H9 (cell line): Measurements from ENCODE around the gene B4GALNT4. TPM values are rescaled to one million over a fixed set of nuclear protein-coding genes. Genes with fewer than 3 reads are reported as not detected.

ENCODE experiments used
- DNase-seq: peaks from one replicate; pipeline ENCODE4 v3.0.0-alpha.2; 2017
- H2AFZ ChIP-seq: one replicate; pipeline ENCODE4 v1.6.1; 2013; ENCODE audit warnings: mild to moderate bottlenecking, low read length, control low read depth, moderate library complexity
- H2AK5ac ChIP-seq: 2 replicates; pipeline ENCODE4 v1.6.1; 2013; ENCODE audit warnings: low read length, control low read depth, mixed read lengths; ENCODE audit not compliant: insufficient read length
- H2BK120ac ChIP-seq: one replicate; pipeline ENCODE4 v1.6.1; 2013; ENCODE audit warnings: low read depth, mild to moderate bottlenecking, low read length, control low read depth, inconsistent platforms; ENCODE audit not compliant: poor library complexity, severe bottlenecking
- H2BK12ac ChIP-seq: 2 replicates; pipeline ENCODE4 v1.6.1; 2013; ENCODE audit warnings: low read length, control low read depth, mixed read lengths, low read depth; ENCODE audit not compliant: insufficient read length
- H2BK15ac ChIP-seq: 2 replicates; pipeline ENCODE4 v1.6.1; 2013; ENCODE audit warnings: low read depth, low read length, control low read depth
- H2BK20ac ChIP-seq: one replicate; pipeline ENCODE4 v1.6.1; 2013; ENCODE audit warnings: low read depth, mild to moderate bottlenecking, low read length, control low read depth, inconsistent platforms; ENCODE audit not compliant: poor library complexity, severe bottlenecking
- H2BK5ac ChIP-seq: 2 replicates; pipeline ENCODE4 v1.6.1; 2013; ENCODE audit warnings: low read length, control low read depth, mixed read lengths; ENCODE audit not compliant: insufficient read length
- H3K14ac ChIP-seq: 2 replicates; pipeline ENCODE4 v1.6.1; 2013; ENCODE audit warnings: low read length, control low read depth; ENCODE audit not compliant: insufficient read depth
- H3K18ac ChIP-seq: 2 replicates; pipeline ENCODE4 v1.6.1; 2013; ENCODE audit warnings: low read depth, mild to moderate bottlenecking, mixed read lengths, low read length, control low read depth; ENCODE audit not compliant: insufficient read length
- H3K23ac ChIP-seq: 2 replicates; pipeline ENCODE4 v1.6.1; 2013; ENCODE audit warnings: low read length, control low read depth, mixed read lengths, low read depth; ENCODE audit not compliant: insufficient read length
- H3K23me2 ChIP-seq: 2 replicates; pipeline ENCODE4 v1.6.1; 2013; ENCODE audit warnings: low read depth, mild to moderate bottlenecking, mixed read lengths, low read length, control low read depth; ENCODE audit not compliant: insufficient read length, poor library complexity, severe bottlenecking
- H3K27ac ChIP-seq: 2 replicates; pipeline ENCODE4 v1.5.1; 2013; ENCODE audit warnings: low read length, control low read depth, mixed read lengths, low read depth; ENCODE audit not compliant: insufficient read length
- H3K27me3 ChIP-seq: 2 replicates; pipeline ENCODE4 v1.6.1; 2013; ENCODE audit warnings: low read length, control low read depth, inconsistent platforms; ENCODE audit not compliant: insufficient read depth
- H3K4ac ChIP-seq: 2 replicates; pipeline ENCODE4 v1.6.1; 2013; ENCODE audit warnings: low read depth, mild to moderate bottlenecking, control low read depth, inconsistent platforms, low read length, moderate library complexity
- H3K4me1 ChIP-seq: 2 replicates; pipeline ENCODE4 v1.6.1; 2013; ENCODE audit warnings: low read length, control low read depth, inconsistent platforms; ENCODE audit not compliant: insufficient read depth
- H3K4me2 ChIP-seq: 2 replicates; pipeline ENCODE4 v1.6.1; 2013; ENCODE audit warnings: low read length, control low read depth, mixed read lengths; ENCODE audit not compliant: insufficient read length, insufficient read depth
- H3K56ac ChIP-seq: 2 replicates; pipeline ENCODE4 v1.6.1; 2013; ENCODE audit warnings: low read depth, mild to moderate bottlenecking, mixed read lengths, low read length, control low read depth; ENCODE audit not compliant: insufficient read length
- H3K79me1 ChIP-seq: 2 replicates; pipeline ENCODE4 v1.6.1; 2013; ENCODE audit warnings: low read depth, mild to moderate bottlenecking, moderate library complexity, low read length, control low read depth, inconsistent platforms; ENCODE audit not compliant: insufficient read depth, poor library complexity, severe bottlenecking
- H3K79me2 ChIP-seq: 2 replicates; pipeline ENCODE4 v1.6.1; 2013; ENCODE audit warnings: low read length, control low read depth, inconsistent platforms; ENCODE audit not compliant: insufficient read depth
- H3K9ac ChIP-seq: 2 replicates; pipeline ENCODE4 v1.6.1; 2013; ENCODE audit warnings: low read length, control low read depth, mixed read lengths; ENCODE audit not compliant: insufficient read length; ENCODE audit errors: extremely low read depth
- H3K9me3 ChIP-seq: one replicate; pipeline ENCODE4 v1.6.1; 2013; ENCODE audit warnings: low read depth, low read length, inconsistent platforms; ENCODE audit not compliant: control insufficient read depth
- H3T11ph ChIP-seq: one replicate; pipeline ENCODE4 v1.6.1; 2013; ENCODE audit warnings: mild to moderate bottlenecking, low read length, control low read depth, inconsistent platforms
- H4K20me1 ChIP-seq: one replicate; pipeline ENCODE4 v1.6.1; 2013; ENCODE audit not compliant: control insufficient read depth, insufficient read length, insufficient read depth
- H4K5ac ChIP-seq: 2 replicates; pipeline ENCODE4 v1.6.1; 2013; ENCODE audit warnings: low read depth, mild to moderate bottlenecking, mixed read lengths, low read length, control low read depth; ENCODE audit not compliant: insufficient read length
- H4K8ac ChIP-seq: replicated peaks from 2 replicates; pipeline ENCODE4 v1.6.1; 2013; ENCODE audit warnings: low read length, control low read depth, mixed read lengths, low read depth; ENCODE audit not compliant: insufficient read length
- H4K91ac ChIP-seq: 2 replicates; pipeline ENCODE4 v1.6.1; 2013; ENCODE audit warnings: low read depth, mild to moderate bottlenecking, moderate library complexity, mixed read lengths, low read length, control low read depth; ENCODE audit not compliant: insufficient read length
- H3K27ac Mint-ChIP-seq, 3 experiments: 2 replicates in 2 of 3; 3 replicates in 1 of 3; pipeline ENCODE4 v1.8.0; 2020 to 2021; ENCODE audit warnings: mixed read lengths in 3 of 3, mild to moderate bottlenecking in 1 of 3, moderate library complexity in 1 of 3
- H3K27me3 Mint-ChIP-seq: 2 replicates; pipeline ENCODE4 v1.8.0; 2021; ENCODE audit warnings: low read depth, mild to moderate bottlenecking, moderate library complexity, mixed read lengths
- H3K36me3 Mint-ChIP-seq, 3 experiments: 2 replicates in 2 of 3; 3 replicates in 1 of 3; pipeline ENCODE4 v1.8.0; 2020 to 2021; ENCODE audit warnings: low read depth in 3 of 3, mixed read lengths in 3 of 3; ENCODE audit not compliant: insufficient read depth in 1 of 3
- H3K4me1 Mint-ChIP-seq, 2 experiments: 2 replicates each; pipeline ENCODE4 v1.8.0; 2020; ENCODE audit warnings: mixed read lengths in 2 of 2
- H3K4me3 Mint-ChIP-seq, 2 experiments: 2 replicates in 1 of 2; 3 replicates in 1 of 2; pipeline ENCODE4 v1.8.0; 2020 to 2021; ENCODE audit warnings: mild to moderate bottlenecking in 2 of 2, mixed read lengths in 2 of 2, moderate library complexity in 1 of 2
- H3K9me3 Mint-ChIP-seq, 2 experiments: 2 replicates in 1 of 2; 3 replicates in 1 of 2; pipeline ENCODE4 v1.8.0; 2020; ENCODE audit warnings: mild to moderate bottlenecking in 2 of 2, mixed read lengths in 2 of 2, moderate library complexity in 1 of 2
- WGBS: extraction: QIAGEN DNeasy Blood & Tissue Kit; methylation state at CpG from one replicate; pipeline ENCODE4 v1.1.7; 2013; ENCODE audit warnings: missing lambda C conversion rate, low lambda C conversion rate, mixed read lengths; ENCODE audit not compliant: insufficient read length; ENCODE audit errors: extremely low coverage; 5-methylcytosine and 5-hydroxymethylcytosine counted together
- total RNA-seq: library from RNA; stranded (reverse); gene quantifications from 2 replicates; pipeline ENCODE4 v1.2.1, GENCODE V29; 2021
- TF ChIP-seq, protein P1 (sequence below): fragments of 200-600 bp; sonication (generic); conservative IDR thresholded peaks from 3 replicates; pipeline ENCODE4 v1.8.0; 2021; ENCODE audit warnings: antibody characterized with exemption, mild to moderate bottlenecking

B4GALNT4 gene
- total RNA-seq, 1 experiment from 2014 or later = 105 TPM

DNA sequence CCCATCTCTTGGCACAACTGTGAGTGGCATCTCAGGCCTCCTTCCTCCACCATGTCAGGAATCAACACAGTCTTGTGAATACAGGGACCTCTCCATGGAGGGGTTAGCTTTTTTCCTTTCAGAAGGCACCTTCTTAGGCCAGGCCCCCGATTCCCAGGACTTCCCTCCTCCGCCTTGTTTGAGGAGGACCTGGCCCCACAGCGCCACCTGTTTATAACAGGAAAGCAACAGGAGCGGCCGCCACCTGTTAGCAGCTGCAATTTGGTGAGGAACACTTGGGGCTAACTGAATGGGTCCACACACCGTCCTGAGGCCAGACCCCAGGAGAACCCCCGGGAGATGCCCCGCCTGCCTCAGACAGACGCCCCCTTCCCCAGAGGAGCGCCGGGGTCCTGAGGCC lies 20.9 kb downstream of the B4GALNT4 start:
- H3K4me3 Mint-ChIP-seq = no peak overlapping the region; a peak in 1 of 5 replicates
- no peak overlapping the region for H3K27ac ChIP-seq
- no peak overlapping the region for H2BK20ac ChIP-seq
- TF ChIP-seq, protein P1, sequence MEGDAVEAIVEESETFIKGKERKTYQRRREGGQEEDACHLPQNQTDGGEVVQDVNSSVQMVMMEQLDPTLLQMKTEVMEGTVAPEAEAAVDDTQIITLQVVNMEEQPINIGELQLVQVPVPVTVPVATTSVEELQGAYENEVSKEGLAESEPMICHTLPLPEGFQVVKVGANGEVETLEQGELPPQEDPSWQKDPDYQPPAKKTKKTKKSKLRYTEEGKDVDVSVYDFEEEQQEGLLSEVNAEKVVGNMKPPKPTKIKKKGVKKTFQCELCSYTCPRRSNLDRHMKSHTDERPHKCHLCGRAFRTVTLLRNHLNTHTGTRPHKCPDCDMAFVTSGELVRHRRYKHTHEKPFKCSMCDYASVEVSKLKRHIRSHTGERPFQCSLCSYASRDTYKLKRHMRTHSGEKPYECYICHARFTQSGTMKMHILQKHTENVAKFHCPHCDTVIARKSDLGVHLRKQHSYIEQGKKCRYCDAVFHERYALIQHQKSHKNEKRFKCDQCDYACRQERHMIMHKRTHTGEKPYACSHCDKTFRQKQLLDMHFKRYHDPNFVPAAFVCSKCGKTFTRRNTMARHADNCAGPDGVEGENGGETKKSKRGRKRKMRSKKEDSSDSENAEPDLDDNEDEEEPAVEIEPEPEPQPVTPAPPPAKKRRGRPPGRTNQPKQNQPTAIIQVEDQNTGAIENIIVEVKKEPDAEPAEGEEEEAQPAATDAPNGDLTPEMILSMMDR = peak; percentile 63
- no peak overlapping the region for H3K9ac ChIP-seq
- no peak overlapping the region for H4K91ac ChIP-seq
- H3K9me3 Mint-ChIP-seq = peaks cover 9% of the 10 kb centered on the region in 2 experiments
- no peak overlapping the region for H3T11ph ChIP-seq
- H2BK5ac ChIP-seq = no peak overlapping the region
- no peak overlapping the region for H2BK15ac ChIP-seq
- H2AFZ ChIP-seq = no peak overlapping the region
- H3K14ac ChIP-seq = no peak overlapping the region
- no peak overlapping the region for H2AK5ac ChIP-seq
- no peaks in the 10 kb centered on the region for H3K23me2 ChIP-seq
- H4K5ac ChIP-seq = no peak overlapping the region
- no CpG with 5 or more reads among the region's 11 CpGs for WGBS
- H3K4me1 ChIP-seq = no peaks in the 10 kb centered on the region; the same call in 1 of the 2 replicates
- no peaks in the 10 kb centered on the region for H3K79me1 ChIP-seq
- H3K18ac ChIP-seq = no peak overlapping the region
- peaks cover 0 to 4% (median 2%) of the 10 kb centered on the region in 3 experiments; a peak in 4 of 7 replicates for H3K36me3 Mint-ChIP-seq
- no peak overlapping the region for H3K23ac ChIP-seq
- no peaks in the 10 kb centered on the region for H4K20me1 ChIP-seq
- H3K9me3 ChIP-seq = peaks cover 13% of the 10 kb centered on the region
- H4K8ac ChIP-seq = no peak overlapping the region
- H3K56ac ChIP-seq = no peak overlapping the region
- H3K27me3 ChIP-seq = no peaks in the 10 kb centered on the region; the same call in 1 of the 2 replicates
- H2BK12ac ChIP-seq = no peak overlapping the region
- DNase-seq = peak; percentile 83
- H3K4me2 ChIP-seq = no peak overlapping the region
- H3K4me1 Mint-ChIP-seq = peaks cover 4 to 13% of the 10 kb centered on the region in 2 experiments
- no peak overlapping the region for H2BK120ac ChIP-seq
- no peak overlapping the region for H3K4ac ChIP-seq
- no peak overlapping the region for H3K27ac Mint-ChIP-seq
- H3K27me3 Mint-ChIP-seq = peaks cover 14% of the 10 kb centered on the region
- no peaks in the 10 kb centered on the region for H3K79me2 ChIP-seq
